Measurements from ENCODE around the gene PPP1CA.

PPP1CA gene

DNA sequence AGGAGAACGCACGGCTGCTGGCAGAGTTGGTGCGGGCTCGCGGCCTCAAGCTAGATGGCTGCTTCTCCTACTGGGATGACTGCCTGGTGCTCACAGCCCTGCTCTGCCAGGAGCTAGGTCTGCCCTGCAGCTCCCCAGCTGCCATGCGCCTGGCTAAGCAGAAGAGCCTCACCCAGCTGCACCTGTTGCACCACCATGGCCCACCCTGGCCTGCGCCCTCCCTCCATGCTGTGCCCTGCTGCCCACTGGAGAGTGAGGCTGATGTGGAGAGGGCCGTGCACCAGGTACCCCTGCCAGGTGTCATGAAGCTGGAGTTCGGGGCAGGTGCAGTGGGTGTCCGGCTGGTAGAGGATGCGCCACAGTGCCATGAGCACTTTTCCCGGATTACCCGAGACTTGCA, 21.8 kb upstream of the PPP1CA start:
- no peak for TF ChIP-seq CTCF (IDR thresholded peaks at IDR 0.05)

GRCh38 chr11:67422891-67423290, 21.2 kb upstream of the PPP1CA start:
- TF ChIP-seq CTCF (IDR thresholded peaks at IDR 0.05): no peak

- TF ChIP-seq CTCF (IDR thresholded peaks at IDR 0.05): no peak
Observed at GRCh38 chr11:67421430-67422031, 19.9 kb upstream of the PPP1CA start.

DNA sequence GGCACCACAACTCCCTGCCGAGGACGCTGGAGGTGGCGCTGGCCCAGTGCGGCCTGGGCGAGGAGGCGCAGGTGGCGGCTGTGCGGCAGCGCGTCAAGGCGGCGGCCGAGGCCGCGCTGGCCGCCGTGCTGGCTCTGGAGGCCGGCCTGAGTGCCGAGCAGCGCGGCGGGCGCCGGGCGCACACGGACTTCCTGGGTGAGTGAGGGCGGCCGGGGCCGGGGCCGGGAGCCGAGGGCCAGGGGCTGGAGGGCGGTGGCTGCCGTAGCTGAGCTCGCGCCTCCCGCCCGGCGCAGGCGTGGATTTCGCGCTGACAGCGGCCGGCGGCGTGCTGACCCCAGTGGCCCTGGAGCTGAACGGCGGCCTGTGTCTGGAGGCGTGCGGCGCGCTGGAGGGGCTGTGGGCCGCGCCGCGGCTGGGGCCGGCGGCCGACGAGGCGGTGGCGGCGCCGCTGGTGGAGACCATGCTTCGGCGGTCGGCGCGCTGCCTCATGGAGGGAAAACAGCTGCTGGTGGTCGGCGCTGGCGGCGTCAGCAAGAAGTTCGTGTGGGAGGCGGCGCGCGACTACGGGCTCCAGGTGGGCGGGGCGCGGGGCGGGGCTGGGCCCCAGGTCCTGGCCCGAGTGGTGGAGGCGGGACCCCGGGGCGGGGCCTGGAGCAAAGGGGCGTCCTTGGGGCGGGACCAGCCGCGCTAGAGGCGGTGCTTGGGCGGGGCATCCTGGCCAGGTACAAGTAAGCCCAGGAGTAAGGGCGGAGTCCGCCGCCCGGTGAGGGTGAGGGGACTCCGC, 19.2 kb upstream of the PPP1CA start:
- TF ChIP-seq CTCF (IDR thresholded peaks at IDR 0.05): no peak

- TF ChIP-seq CTCF (IDR thresholded peaks at IDR 0.05): no peak
Observed at GRCh38 chr11:67420147-67420645, 18.5 kb upstream of the PPP1CA start.

DNA sequence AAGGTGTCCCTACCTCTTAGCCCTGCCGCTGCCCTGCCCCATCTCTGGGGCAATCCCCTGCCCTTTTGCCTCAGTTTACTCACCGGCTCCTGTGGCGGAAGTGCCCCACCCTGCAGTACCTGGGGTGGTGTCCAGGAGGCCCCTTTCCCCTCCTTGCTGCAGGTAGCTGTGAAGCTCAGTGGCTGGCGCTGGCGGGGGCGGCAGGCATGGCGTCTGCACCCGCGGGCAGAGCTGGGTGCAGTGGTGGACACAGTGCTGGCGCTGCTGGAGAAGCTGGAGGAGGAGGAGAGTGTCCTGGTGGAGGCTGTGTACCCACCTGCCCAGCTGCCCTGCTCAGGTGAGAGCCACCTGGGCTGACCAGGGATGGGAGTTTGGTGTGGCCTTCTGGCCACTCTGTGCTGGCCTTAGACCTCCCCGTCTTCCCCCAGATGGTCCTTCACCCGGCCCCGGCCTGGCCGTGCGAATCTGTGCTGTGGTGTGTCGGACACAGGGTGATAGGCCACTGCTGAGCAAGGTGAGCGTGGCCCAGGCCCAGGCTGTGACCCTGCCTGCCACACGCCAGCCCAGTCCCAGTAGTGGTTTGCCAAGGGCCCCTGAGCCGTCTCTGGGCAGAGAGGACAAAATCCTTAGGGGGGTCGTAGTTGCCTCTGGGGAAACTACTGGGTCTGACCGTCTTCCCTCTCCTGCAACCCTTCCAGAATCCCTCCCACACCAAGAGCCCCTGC, 17.8 kb upstream of the PPP1CA start:
- TF ChIP-seq CTCF (IDR thresholded peaks at IDR 0.05): no peak

- no peak for TF ChIP-seq CTCF (IDR thresholded peaks at IDR 0.05)
Observed at GRCh38 chr11:67418476-67419281, 17.0 kb upstream of the PPP1CA start.
